GM23338 (cell line): ENCODE measurements around the gene OSGIN1. TPM values are rescaled to one million over a fixed set of nuclear protein-coding genes. Genes with fewer than 3 reads are reported as not detected.

Experiments used
- ATAC-seq: fragments of 200-7000 bp; cut with Tn5 transposase; 3 replicates; pipeline ENCODE4 v1.9.1; 2020
- DNase-seq: peaks from one replicate; pipeline ENCODE4 v3.0.0-alpha.2; 2015; ENCODE audit warnings: low spot score
- H2AFZ ChIP-seq: fragments of 200-600 bp; sonication (generic); 2 replicates; pipeline ENCODE4 v1.8.0; 2016; ENCODE audit warnings: antibody characterized with exemption, mild to moderate bottlenecking, moderate library complexity
- H3F3A ChIP-seq: fragments of 200-600 bp; sonication (generic); replicated peaks from 2 replicates; pipeline ENCODE4 v1.8.0; 2017; ENCODE audit warnings: antibody characterized with exemption, mixed run types, low read depth
- H3K27ac ChIP-seq: fragments of 200-600 bp; sonication (generic); 2 replicates; pipeline ENCODE4 v1.6.1; 2016; ENCODE audit warnings: low read depth
- H3K27me3 ChIP-seq: fragments of 200-600 bp; sonication (generic); 2 replicates; pipeline ENCODE4 v1.8.0; 2016; ENCODE audit warnings: mild to moderate bottlenecking, mixed run types, moderate library complexity; ENCODE audit not compliant: insufficient read depth
- H3K36me3 ChIP-seq: fragments of 200-600 bp; sonication (generic); 2 replicates; pipeline ENCODE4 v1.8.0; 2016; ENCODE audit warnings: mild to moderate bottlenecking; ENCODE audit not compliant: insufficient read depth
- H3K4me1 ChIP-seq: fragments of 200-600 bp; sonication (generic); 2 replicates; pipeline ENCODE4 v1.8.0; 2016; ENCODE audit warnings: mild to moderate bottlenecking, moderate library complexity; ENCODE audit not compliant: insufficient read depth
- H3K4me2 ChIP-seq: fragments of 200-600 bp; sonication (generic); 2 replicates; pipeline ENCODE4 v1.7.1; 2017; ENCODE audit warnings: mixed run types
- H3K4me3 ChIP-seq: fragments of 200-600 bp; sonication (generic); 2 replicates; pipeline ENCODE4 v1.6.1; 2016; ENCODE audit warnings: mixed run types
- H3K79me2 ChIP-seq: fragments of 200-600 bp; sonication (generic); replicated peaks from 2 replicates; pipeline ENCODE4 v1.8.0; 2017; ENCODE audit warnings: mild to moderate bottlenecking; ENCODE audit not compliant: insufficient read depth
- H3K9me2 ChIP-seq: fragments of 200-600 bp; sonication (generic); 2 replicates; pipeline ENCODE4 v1.8.0; 2017; ENCODE audit not compliant: insufficient read depth
- H4K20me1 ChIP-seq: fragments of 200-600 bp; sonication (generic); replicated peaks from 2 replicates; pipeline ENCODE4 v1.8.0; 2017; ENCODE audit warnings: mild to moderate bottlenecking; ENCODE audit not compliant: insufficient read depth
- H3K27ac Mint-ChIP-seq: 2 replicates; pipeline ENCODE4 v1.8.0; 2020; ENCODE audit warnings: inconsistent platforms, mild to moderate bottlenecking, moderate library complexity, mixed read lengths
- H3K27me3 Mint-ChIP-seq: 3 replicates; pipeline ENCODE4 v1.8.0; 2022; ENCODE audit warnings: low read depth, mild to moderate bottlenecking, moderate library complexity, mixed read lengths, inconsistent platforms; ENCODE audit not compliant: insufficient read depth, poor library complexity
- H3K36me3 Mint-ChIP-seq: 3 replicates; pipeline ENCODE4 v1.8.0; 2021; ENCODE audit warnings: low read depth, mild to moderate bottlenecking, inconsistent platforms, moderate library complexity, mixed read lengths
- H3K4me1 Mint-ChIP-seq: 3 replicates; pipeline ENCODE4 v1.8.0; 2020; ENCODE audit warnings: mild to moderate bottlenecking, inconsistent platforms, mixed read lengths
- H3K4me3 Mint-ChIP-seq: 3 replicates; pipeline ENCODE4 v1.8.0; 2021; ENCODE audit warnings: moderate library complexity, mild to moderate bottlenecking, inconsistent platforms, mixed read lengths
- H3K9me3 Mint-ChIP-seq: 3 replicates; pipeline ENCODE4 v1.8.0; 2020; ENCODE audit warnings: moderate library complexity, mild to moderate bottlenecking, inconsistent platforms, mixed read lengths
- CREB1 ChIP-seq: fragments of 250-450 bp; sonication (Bioruptor Pico); IDR thresholded peaks from 2 replicates; pipeline ENCODE4 v1.5.0; 2020; ENCODE audit warnings: low read depth, mild to moderate bottlenecking, moderate library complexity
- CTCF ChIP-seq, 2 experiments: fragments of 200-600 bp in 1 of 2; sonication (generic) in 1 of 2; conservative IDR thresholded peaks; 2 replicates each; pipeline versions ENCODE4 v1.5.1 to v1.6.1; 2016 to 2017; ENCODE audit warnings: antibody characterized with exemption in 2 of 2, low read depth in 2 of 2, mild to moderate bottlenecking in 2 of 2, moderate library complexity in 1 of 2
- JUNB ChIP-seq: IDR thresholded peaks from one replicate; pipeline ENCODE4 v1.6.1; 2016; ENCODE audit warnings: antibody characterized with exemption; ENCODE audit not compliant: unreplicated experiment
- NANOG ChIP-seq: IDR thresholded peaks from 2 replicates; pipeline ENCODE4 v1.6.1; 2016; ENCODE audit warnings: antibody characterized with exemption, borderline replicate concordance
- POLR2AphosphoS5 ChIP-seq: IDR thresholded peaks from 2 replicates; pipeline ENCODE4 v1.6.1; 2016; ENCODE audit warnings: antibody characterized with exemption, low read depth
- REST ChIP-seq: IDR thresholded peaks from one replicate; pipeline ENCODE4 v1.6.1; 2018; ENCODE audit warnings: antibody characterized with exemption; ENCODE audit not compliant: unreplicated experiment
- STAT1 ChIP-seq: IDR thresholded peaks from one replicate; pipeline ENCODE4 v1.6.1; 2016; ENCODE audit warnings: antibody characterized with exemption; ENCODE audit not compliant: unreplicated experiment
- ZNF114 ChIP-seq: fragments of 250-450 bp; sonication (Bioruptor Pico); IDR thresholded peaks from 2 replicates; pipeline ENCODE4 v1.5.0; 2020; ENCODE audit warnings: mild to moderate bottlenecking, moderate library complexity
- ZNF331 ChIP-seq: fragments of 250-450 bp; sonication (Bioruptor Pico); IDR thresholded peaks from 2 replicates; pipeline ENCODE4 v1.5.0; 2020; ENCODE audit warnings: low read depth, mild to moderate bottlenecking, moderate library complexity
- polyA plus RNA-seq: library from polyadenylated mRNA; unstranded; fragments of >200 nt; fragmentation: Nextera tagmentation; extraction: Ambion mirVana; gene quantifications from 2 replicates; pipeline ENCODE4 v1.2.1, GENCODE V29; 2016
- total RNA-seq: library from RNA; depleted of rRNA; stranded (reverse); fragments of >200 nt; shearing (Covaris generic); gene quantifications from 2 replicates; pipeline ENCODE4 v1.2.3, GENCODE V29; 2014
- TF ChIP-seq, protein P1 (sequence below): IDR thresholded peaks from 2 replicates; pipeline ENCODE4 v1.6.1; 2016; ENCODE audit warnings: antibody characterized with exemption

The OSGIN1 gene
- total and polyA plus RNA-seq, 2 experiments from 2014 or later: 0.32 to 1.6 TPM

DNA sequence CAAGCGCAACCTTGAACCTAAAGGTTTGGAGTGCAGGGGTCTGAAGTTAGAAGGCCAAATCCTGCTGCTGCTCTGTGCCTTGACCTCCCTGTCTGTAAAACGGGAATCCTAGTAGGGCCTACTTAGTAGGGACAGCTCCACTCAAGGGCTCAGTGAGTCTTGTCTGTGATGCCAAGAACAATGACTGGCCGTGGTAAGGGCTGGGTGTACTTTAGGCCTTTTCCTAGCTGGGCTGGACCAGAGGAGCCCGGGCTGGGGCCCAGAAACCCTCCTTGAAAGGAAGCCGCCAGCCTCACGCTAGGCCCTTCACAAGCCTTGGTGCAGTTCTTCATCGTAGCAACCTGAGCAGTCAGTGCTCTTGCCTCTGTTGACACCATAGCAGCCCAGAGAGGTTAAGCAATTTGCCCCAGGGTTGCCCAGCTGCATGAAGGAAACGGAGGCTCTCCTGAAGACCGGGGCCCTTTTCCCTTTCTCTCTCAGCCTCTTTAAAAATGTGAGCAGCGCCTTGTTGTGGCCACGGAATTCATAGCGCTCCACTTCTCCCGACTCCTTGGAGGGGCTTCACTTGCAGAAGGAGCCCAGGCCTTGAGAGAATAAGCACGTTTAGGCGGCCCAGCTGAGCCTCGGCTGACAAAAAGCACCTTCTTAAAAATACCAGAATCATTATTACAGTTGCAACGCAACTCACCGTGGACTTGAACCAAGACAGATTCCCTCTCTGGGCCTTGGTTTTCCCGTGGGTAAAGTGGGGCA is 19.4 kb downstream of the OSGIN1 start (continued):
- TF ChIP-seq REST (no peak), ZNF331 (CRISPR knock-in tag) (no peak), POLR2AphosphoS5 (no peak), ZNF114 (CRISPR knock-in tag) (no peak)

DNA sequence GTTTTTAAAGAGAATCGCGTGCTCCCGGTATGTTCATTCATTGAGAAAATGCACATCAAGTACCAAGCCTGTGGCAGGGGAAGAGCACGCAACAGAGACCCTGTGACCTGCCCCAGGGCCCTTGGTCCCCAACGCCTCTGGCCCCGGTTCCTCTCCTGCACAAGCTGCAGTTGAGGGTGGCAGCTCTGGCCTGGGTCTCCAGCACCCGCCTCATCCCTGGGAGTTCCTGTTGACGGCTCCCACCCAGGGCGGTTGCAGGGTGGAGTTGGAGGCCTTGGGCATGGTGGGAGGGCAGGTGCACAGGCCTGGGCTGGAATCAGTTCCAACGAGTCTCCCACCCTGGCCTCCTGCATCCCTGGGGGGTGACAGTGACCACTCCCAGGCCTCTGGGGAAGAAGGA is 20.0 kb downstream of the OSGIN1 start:
- H3K36me3 Mint-ChIP-seq: peaks cover 5% of the 10 kb centered on the region
- DNase-seq (no peak), ATAC-seq (no peak)
- Histone ChIP-seq H3K27me3 (peaks cover 13% of the 10 kb centered on the region), H3F3A (no peaks in the 10 kb centered on the region), H3K27ac (no peak overlapping the region), H3K79me2 (no peaks in the 10 kb centered on the region), H3K4me1 (no peaks in the 10 kb centered on the region; the same call in 1 of the 2 replicates), H3K4me2 (no peak overlapping the region), H3K4me3 (no peak overlapping the region), H3K9me2 (no peaks in the 10 kb centered on the region), H4K20me1 (no peaks in the 10 kb centered on the region), H3K36me3 (no peaks in the 10 kb centered on the region), H2AFZ (no peak overlapping the region)
- H3K27ac Mint-ChIP-seq: no peak overlapping the region
- peaks cover 7% of the 10 kb centered on the region for H3K9me3 Mint-ChIP-seq
- H3K4me3 Mint-ChIP-seq: no peak overlapping the region
- H3K27me3 Mint-ChIP-seq: peaks cover 18% of the 10 kb centered on the region
- peaks cover 7% of the 10 kb centered on the region; the same call in 2 of the 3 replicates for H3K4me1 Mint-ChIP-seq
- TF ChIP-seq ZNF331 (CRISPR knock-in tag) (no peak), REST (no peak), JUNB (no peak), POLR2AphosphoS5 (no peak), CTCF (conservative IDR thresholded peaks at IDR 0.05; ENCODE audit: low read depth in 2 of 2) (no peak), CREB1 (no peak), NANOG (no peak), STAT1 (no peak)
- TF ChIP-seq, protein P1, sequence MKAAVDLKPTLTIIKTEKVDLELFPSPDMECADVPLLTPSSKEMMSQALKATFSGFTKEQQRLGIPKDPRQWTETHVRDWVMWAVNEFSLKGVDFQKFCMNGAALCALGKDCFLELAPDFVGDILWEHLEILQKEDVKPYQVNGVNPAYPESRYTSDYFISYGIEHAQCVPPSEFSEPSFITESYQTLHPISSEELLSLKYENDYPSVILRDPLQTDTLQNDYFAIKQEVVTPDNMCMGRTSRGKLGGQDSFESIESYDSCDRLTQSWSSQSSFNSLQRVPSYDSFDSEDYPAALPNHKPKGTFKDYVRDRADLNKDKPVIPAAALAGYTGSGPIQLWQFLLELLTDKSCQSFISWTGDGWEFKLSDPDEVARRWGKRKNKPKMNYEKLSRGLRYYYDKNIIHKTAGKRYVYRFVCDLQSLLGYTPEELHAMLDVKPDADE: no peak
